GM10847 (cell line): ENCODE results near the gene PRDM10.

ENCODE experiments used
- POLR2A ChIP-seq: IDR thresholded peaks from 2 replicates; pipeline ENCODE4 v1.6.1; 2011; ENCODE audit not compliant: insufficient read length; ENCODE audit errors: extremely low read depth

The PRDM10 gene

GRCh38 chr11:129917231-129917630, 85.4 kb downstream of the PRDM10 start:
- no peak for TF ChIP-seq POLR2A

- no peak for TF ChIP-seq POLR2A
Measured at GRCh38 chr11:129911298-129911697, 91.3 kb downstream of the PRDM10 start.

DNA sequence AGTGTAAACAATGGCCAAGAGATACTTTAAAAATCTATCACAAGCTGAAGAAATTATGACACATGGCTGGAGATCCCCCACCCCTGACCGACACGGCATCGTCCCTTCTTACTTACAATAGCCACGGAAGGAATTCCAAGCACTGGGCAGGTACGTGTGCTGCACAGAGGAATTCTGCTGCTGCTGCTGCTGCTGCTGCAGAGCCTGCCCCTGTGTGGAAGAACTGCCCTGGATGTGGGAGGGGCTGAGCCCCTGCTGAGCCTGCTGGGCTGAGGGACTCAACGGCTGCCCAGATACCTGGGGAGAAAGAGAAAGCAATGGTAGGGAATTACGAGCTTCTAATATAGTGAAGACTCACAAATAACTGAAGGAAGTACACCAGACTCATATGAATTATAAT, 92.3 kb downstream of the PRDM10 start:
- no peak for TF ChIP-seq POLR2A

DNA sequence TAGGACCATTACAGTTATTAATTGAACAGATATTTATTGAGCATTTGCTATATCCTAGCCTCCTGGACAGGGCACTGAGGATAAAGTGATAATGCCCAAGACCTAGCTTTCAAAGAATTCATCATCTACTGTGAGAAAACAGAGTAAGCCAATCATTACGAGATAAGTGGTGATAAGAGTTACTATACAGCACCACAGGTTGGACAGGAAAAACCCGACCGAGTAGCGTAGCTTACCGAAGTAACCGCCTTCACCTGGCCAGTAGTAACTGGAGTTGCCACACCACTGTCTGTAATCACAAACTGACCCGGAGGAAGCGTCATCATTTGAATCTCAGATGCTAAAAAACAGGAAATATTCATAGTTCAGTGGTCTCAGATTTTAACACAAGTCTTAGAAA, 97.2 kb downstream of the PRDM10 start:
- no peak for TF ChIP-seq POLR2A

GRCh38 chr11:129896062-129896461, 106.6 kb downstream of the PRDM10 start:
- TF ChIP-seq POLR2A: no peak

GRCh38 chr11:129895126-129896041, 107.3 kb downstream of the PRDM10 start, which contains the start of gene NFRKB:
Gene NFRKB (minus strand): TSS chr11:129895578. CDS start chr11:129892849, 2,729 bp downstream.
- peak; percentile 74 for TF ChIP-seq POLR2A

- TF ChIP-seq POLR2A: no peak
Measured at GRCh38 chr11:129894278-129895125, 108.1 kb downstream of the PRDM10 start.

- no peak for TF ChIP-seq POLR2A
Measured at GRCh38 chr11:129888451-129888850, 114.2 kb downstream of the PRDM10 start.

DNA sequence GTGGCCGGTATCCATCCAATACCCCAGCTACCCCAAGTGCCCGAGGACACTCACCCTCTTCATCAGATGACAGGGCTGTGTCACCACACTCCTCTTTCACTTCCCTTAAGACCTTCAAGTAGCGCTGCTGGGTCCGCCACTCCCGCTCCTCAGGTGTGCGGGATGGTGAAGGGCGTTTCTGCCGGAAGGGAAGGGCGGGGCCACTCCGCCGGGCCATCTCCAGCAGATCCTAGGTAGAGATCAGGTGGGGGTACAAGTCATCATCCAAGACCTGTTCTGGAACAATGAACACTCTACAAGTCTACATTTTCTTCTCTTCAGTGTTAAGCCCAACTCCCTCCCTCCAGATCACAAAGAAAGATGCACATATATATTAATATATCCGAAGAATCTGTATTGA, 117.3 kb downstream of the PRDM10 start:
- TF ChIP-seq POLR2A: no peak

DNA sequence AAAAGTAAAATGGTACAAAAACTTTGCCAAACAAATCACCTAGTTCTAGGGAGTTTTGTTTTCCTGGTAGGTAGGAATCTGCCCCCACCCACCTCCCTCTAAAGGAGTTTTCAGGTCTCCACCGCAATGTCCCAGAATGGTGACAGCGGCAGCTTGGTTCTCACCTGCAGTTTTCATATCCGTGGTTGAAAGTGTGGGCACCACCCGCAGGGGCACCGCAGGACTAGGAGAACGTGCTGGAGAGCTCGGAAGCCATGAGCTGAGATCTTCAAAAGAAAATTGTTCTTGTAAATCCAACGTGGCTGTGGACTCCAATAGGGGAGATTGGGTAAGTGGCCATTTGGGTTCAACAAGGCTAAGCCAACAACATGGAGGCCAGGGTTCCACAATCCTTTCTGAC, 118.1 kb downstream of the PRDM10 start:
- no peak for TF ChIP-seq POLR2A

DNA sequence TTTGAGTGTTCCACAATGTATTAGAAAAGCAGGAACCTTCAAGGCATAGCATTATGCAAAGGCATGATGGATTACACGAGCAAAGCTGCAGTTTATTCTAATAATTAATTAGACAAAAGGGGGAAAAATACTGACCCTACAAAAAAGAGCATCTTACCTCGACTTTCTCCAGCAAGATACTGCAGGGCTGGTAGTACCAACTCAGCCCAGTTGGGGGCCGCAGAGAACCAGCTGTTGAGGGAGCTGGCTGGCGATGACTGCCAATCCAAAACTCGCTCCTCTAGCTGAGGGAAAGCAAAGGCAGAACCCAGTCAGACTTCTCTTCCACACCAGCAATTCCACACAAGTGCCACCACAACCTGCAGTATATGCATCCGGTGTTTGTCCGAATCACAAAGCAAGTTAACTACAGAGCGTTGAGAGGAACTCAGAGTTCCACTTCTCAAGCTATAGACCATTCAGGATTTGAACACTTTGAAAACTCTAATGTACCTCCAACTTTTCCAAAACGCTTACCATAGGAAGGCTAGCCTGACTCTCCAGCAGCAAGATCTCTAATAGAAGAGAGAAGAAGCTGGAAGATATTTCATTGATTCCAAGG, 121.0 kb downstream of the PRDM10 start:
- no peak for TF ChIP-seq POLR2A

GRCh38 chr11:129880311-129880710, 122.3 kb downstream of the PRDM10 start:
- no peak for TF ChIP-seq POLR2A

DNA sequence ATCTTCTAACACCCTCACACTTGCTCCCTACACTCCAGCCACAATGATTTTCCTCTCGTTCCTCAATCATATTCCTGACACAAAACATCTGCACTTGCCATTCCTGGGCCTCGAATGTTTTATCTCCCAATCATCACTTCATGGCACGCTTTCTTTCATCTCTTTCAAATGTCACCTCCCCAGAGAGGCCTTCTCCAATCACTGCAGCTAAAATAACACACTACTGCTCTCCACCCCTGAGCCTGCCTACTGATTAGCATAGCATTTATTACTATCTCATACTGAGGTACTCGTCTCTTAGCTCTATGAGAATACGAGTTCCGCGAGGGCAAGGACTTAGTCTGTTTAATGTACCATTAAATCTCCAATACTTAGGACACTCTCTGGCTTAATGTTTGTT, 130.7 kb downstream of the PRDM10 start:
- no peak for TF ChIP-seq POLR2A

DNA sequence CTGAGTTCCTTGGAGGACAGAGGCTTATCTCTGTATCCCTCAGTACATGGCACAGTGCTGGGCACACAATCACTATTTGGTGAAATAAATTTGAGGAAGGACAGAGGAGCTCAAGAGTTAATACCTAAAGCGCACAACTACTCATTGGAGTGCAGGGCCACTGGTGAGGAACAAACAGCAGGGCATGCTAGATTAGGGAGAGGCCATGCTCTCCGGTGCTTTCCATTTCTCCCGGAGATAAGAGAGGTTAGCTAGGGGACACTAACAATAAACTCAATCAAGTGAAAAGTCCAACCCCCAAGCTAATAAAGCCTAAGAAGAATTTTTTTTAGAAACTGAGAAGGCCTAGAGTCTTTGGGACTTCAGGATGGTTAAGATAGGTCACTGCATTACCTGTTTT, 136.3 kb downstream of the PRDM10 start:
- no peak for TF ChIP-seq POLR2A

- TF ChIP-seq POLR2A: no peak
Measured at GRCh38 chr11:129865701-129866100, 136.9 kb downstream of the PRDM10 start.
